ENCODE data around the gene POGZ. TPM values are rescaled to one million over a fixed set of nuclear protein-coding genes. Genes with fewer than 3 reads are reported as not detected.
"Not testable (repeated sequence)": the region's sequence is repeated elsewhere in the genome, so short reads cannot be mapped to it uniquely, and the experiment has no call there.

POGZ gene
- total RNA-seq, 6 experiments from 2014 or later, result 34.9 to 40.3 (median 37.9) TPM

- H3K4me3 Mint-ChIP-seq, result peak within 1 kb of the TSS; percentile 100
- H3K27ac Mint-ChIP-seq, result peak within 1 kb of the TSS; percentile 99
- peak; percentile 88 for DNase-seq
- TF ChIP-seq CTCF (IDR thresholded peaks at IDR 0.05), result peak; percentile 22; the same call in 1 of the 2 replicates
- H3K9me3 Mint-ChIP-seq, result no peaks in the 10 kb centered on the region; the same call in 1 of the 2 replicates
- H3K27me3 Mint-ChIP-seq (ENCODE audit: insufficient read depth), result peaks cover 3% of the 10 kb centered on the region; the same call in 1 of the 2 replicates
- H3K4me1 Mint-ChIP-seq (ENCODE audit: low read depth), result peaks cover 35% of the 10 kb centered on the region
- peaks cover 37% of the 10 kb centered on the region for H3K36me3 Mint-ChIP-seq (ENCODE audit: low read depth)
Observed at GRCh38 chr1:151399324-151400171, 59.7 kb downstream of the POGZ start, which contains the start of gene PSMB4. PSMB4 (plus strand) TSS chr1:151399573; CDS start chr1:151399588, 15 bp downstream.

- H3K9me3 Mint-ChIP-seq, H3K27ac Mint-ChIP-seq, H3K4me3 Mint-ChIP-seq, DNase-seq: not testable (repeated sequence)
- H3K36me3 Mint-ChIP-seq (ENCODE audit: low read depth), result peaks cover 21% of the 10 kb centered on the region
- peaks cover 12% of the 10 kb centered on the region; the same call in 1 of the 2 replicates for H3K27me3 Mint-ChIP-seq (ENCODE audit: insufficient read depth)
- peaks cover 21% of the 10 kb centered on the region for H3K4me1 Mint-ChIP-seq (ENCODE audit: low read depth)
Observed at GRCh38 chr1:151396265-151396664, 63.0 kb downstream of the POGZ start.

DNA sequence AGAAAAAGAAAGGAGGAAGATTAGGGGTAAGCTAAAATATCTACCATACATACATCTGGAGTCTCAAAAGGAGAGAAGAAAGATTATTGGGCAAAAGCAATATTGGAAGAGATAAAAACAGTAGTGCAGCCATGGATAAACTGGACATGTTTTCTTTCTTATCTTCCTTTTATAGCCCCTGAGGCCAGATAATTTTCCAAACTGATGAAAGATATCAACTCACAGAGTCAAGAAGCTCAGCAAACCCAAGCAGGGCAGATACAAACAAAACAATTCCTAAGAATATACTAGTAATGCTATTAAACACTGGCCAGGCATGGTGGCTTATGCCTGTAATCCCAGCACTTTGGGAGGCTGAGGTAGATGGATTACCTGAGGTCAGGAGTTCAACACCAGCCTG is 65.7 kb downstream of the POGZ start:
- H3K4me1 Mint-ChIP-seq (ENCODE audit: low read depth), result no peaks in the 10 kb centered on the region
- no peak overlapping the region for H3K4me3 Mint-ChIP-seq
- H3K9me3 Mint-ChIP-seq, result no peaks in the 10 kb centered on the region; the same call in 1 of the 2 replicates
- no peaks in the 10 kb centered on the region for H3K36me3 Mint-ChIP-seq (ENCODE audit: low read depth)
- no peak for DNase-seq
- peaks cover 12% of the 10 kb centered on the region; the same call in 1 of the 2 replicates for H3K27me3 Mint-ChIP-seq (ENCODE audit: insufficient read depth)
- TF ChIP-seq CTCF (IDR thresholded peaks at IDR 0.05), result no peak
- no peak overlapping the region for H3K27ac Mint-ChIP-seq

- Mint-ChIP-seq H3K36me3 (ENCODE audit: low read depth) (no peaks in the 10 kb centered on the region), H3K27ac (no peak overlapping the region), H3K4me3 (no peak overlapping the region), H3K9me3 (no peaks in the 10 kb centered on the region; the same call in 1 of the 2 replicates), H3K27me3 (ENCODE audit: insufficient read depth) (peaks cover 13% of the 10 kb centered on the region; the same call in 1 of the 2 replicates), H3K4me1 (ENCODE audit: low read depth) (no peaks in the 10 kb centered on the region)
- no peak for DNase-seq
- no peak for TF ChIP-seq CTCF (IDR thresholded peaks at IDR 0.05)
Observed at GRCh38 chr1:151391079-151391563, 68.2 kb downstream of the POGZ start.

DNA sequence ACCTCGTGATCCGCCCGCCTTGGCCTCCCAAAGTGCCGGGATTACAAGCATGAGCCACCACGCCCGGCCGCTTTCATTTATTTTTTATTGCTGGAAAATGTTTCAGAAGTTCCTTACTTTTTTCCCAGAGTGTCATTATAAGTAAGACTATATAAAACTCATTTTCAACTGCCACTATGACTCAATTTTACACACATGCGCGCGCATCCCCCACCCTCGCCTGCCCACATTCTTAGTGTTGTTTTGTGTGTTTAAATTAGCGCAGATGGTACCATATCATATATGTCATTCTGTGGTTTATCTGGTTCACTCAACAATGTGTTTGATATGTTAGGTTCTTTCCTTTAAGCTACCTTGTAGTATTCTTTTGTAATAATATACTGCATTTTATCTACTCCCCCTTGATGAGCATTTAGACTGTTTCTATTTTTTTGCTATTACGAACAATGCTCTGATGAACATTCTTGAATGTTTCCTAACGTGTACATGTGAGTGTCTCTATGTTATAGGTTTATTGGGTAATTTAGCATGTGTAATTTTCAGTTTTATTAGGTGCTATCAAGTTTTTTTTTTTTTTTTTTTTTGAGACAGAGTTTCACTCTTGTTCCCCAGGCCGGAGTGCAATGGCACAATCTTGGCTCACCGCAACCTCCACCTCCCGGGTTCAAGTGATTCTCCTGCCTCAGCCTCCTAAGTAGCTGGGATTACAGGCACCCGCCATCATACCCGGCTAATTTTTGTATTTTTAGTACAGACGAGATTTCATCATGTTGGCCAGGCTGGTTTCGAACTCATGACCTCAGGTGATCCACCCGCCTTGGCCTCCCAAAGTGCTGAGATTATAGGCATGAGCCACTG is 68.8 kb downstream of the POGZ start:
- H3K4me3 Mint-ChIP-seq; H3K4me1 Mint-ChIP-seq (ENCODE audit: low read depth); H3K36me3 Mint-ChIP-seq (ENCODE audit: low read depth); DNase-seq; H3K27ac Mint-ChIP-seq; H3K9me3 Mint-ChIP-seq: not testable (repeated sequence)
- H3K27me3 Mint-ChIP-seq (ENCODE audit: insufficient read depth), result peaks cover 13% of the 10 kb centered on the region; the same call in 1 of the 2 replicates

GRCh38 chr1:151386002-151386401 is 73.3 kb downstream of the POGZ start:
- Mint-ChIP-seq H3K4me3 (no peak overlapping the region), H3K9me3 (no peaks in the 10 kb centered on the region), H3K27ac (no peak overlapping the region), H3K27me3 (ENCODE audit: insufficient read depth) (peaks cover 6% of the 10 kb centered on the region), H3K36me3 (ENCODE audit: low read depth) (no peaks in the 10 kb centered on the region), H3K4me1 (ENCODE audit: low read depth) (no peaks in the 10 kb centered on the region)
- no peak for TF ChIP-seq CTCF (IDR thresholded peaks at IDR 0.05)
- DNase-seq, result no peak

Measured in HFFc6 (cell line).